SK-N-SH treated with all-trans-retinoic acid at 6 μM for 48 hours (cell line): ENCODE results near the gene EEIG1.

Source experiments
- ATAC-seq: fragments of 200-7000 bp; cut with Tn5 transposase; 3 replicates; pipeline ENCODE4 v1.9.1; 2020; ENCODE audit warnings: mild to moderate bottlenecking, moderate library complexity
- ARNTL ChIP-seq: fragments of 450-650 bp; formaldehyde crosslinking; IDR thresholded peaks from 2 replicates; pipeline ENCODE4 v1.5.0; 2020; ENCODE audit warnings: low read depth, mild to moderate bottlenecking, moderate library complexity, borderline replicate concordance
- BACH2 ChIP-seq: fragments of 250-450 bp; sonication (Bioruptor Pico); IDR thresholded peaks from 2 replicates; pipeline ENCODE4 v1.9.0; 2021; ENCODE audit warnings: mild to moderate bottlenecking, borderline replicate concordance
- CSDC2 ChIP-seq: fragments of 250-450 bp; sonication (Bioruptor Pico); IDR thresholded peaks from 2 replicates; pipeline ENCODE4 v1.5.0; 2020; ENCODE audit warnings: mild to moderate bottlenecking, moderate library complexity
- ESRRG ChIP-seq: fragments of 250-450 bp; sonication (Bioruptor Pico); IDR thresholded peaks from 2 replicates; pipeline ENCODE4 v1.6.1; 2021; ENCODE audit warnings: mild to moderate bottlenecking
- GLIS3 ChIP-seq: fragments of 250-450 bp; sonication (Bioruptor Pico); IDR thresholded peaks from 2 replicates; pipeline ENCODE4 v1.5.0; 2020; ENCODE audit warnings: mild to moderate bottlenecking, moderate library complexity
- ISL1 ChIP-seq: fragments of 250-450 bp; sonication (Bioruptor Pico); IDR thresholded peaks from 2 replicates; pipeline ENCODE4 v2.1.2; 2022; ENCODE audit warnings: mild to moderate bottlenecking, moderate library complexity
- OSR1 ChIP-seq: fragments of 250-450 bp; sonication (Bioruptor Pico); IDR thresholded peaks from 2 replicates; pipeline ENCODE4 v1.8.0; 2022; ENCODE audit warnings: moderate library complexity, mild to moderate bottlenecking, inconsistent platforms
- PPARA ChIP-seq: fragments of 250-450 bp; sonication (Bioruptor Pico); IDR thresholded peaks from 2 replicates; pipeline ENCODE4 v1.5.0; 2020; ENCODE audit warnings: mild to moderate bottlenecking, borderline replicate concordance
- RARB ChIP-seq: fragments of 250-450 bp; sonication (Bioruptor Pico); IDR thresholded peaks from 2 replicates; pipeline ENCODE4 v1.8.0; 2021; ENCODE audit warnings: mild to moderate bottlenecking, moderate library complexity
- SNAI2 ChIP-seq: fragments of 250-450 bp; sonication (Bioruptor Pico); IDR thresholded peaks from 2 replicates; pipeline ENCODE4 v1.5.0; 2020; ENCODE audit warnings: mild to moderate bottlenecking, moderate library complexity
- TCF4 ChIP-seq: fragments of 250-450 bp; sonication (Bioruptor Pico); IDR thresholded peaks from 2 replicates; pipeline ENCODE4 v1.8.0; 2021; ENCODE audit warnings: mild to moderate bottlenecking, moderate library complexity, borderline replicate concordance
- TOX ChIP-seq: fragments of 250-450 bp; sonication (Bioruptor Pico); IDR thresholded peaks from 2 replicates; pipeline ENCODE4 v1.8.0; 2021; ENCODE audit warnings: mild to moderate bottlenecking, moderate library complexity, borderline replicate concordance
- ZC3H10 ChIP-seq: fragments of 250-450 bp; sonication (Bioruptor Pico); IDR thresholded peaks from 2 replicates; pipeline ENCODE4 v1.5.1; 2021; ENCODE audit warnings: mild to moderate bottlenecking, moderate library complexity
- ZFP3 ChIP-seq: fragments of 250-450 bp; sonication (Bioruptor Pico); IDR thresholded peaks from 2 replicates; pipeline ENCODE4 v1.5.0; 2020; ENCODE audit warnings: mild to moderate bottlenecking, moderate library complexity
- ZFP30 ChIP-seq: fragments of 450-650 bp; formaldehyde crosslinking; IDR thresholded peaks from 2 replicates; pipeline ENCODE4 v1.5.0; 2022; ENCODE audit warnings: mild to moderate bottlenecking, moderate library complexity
- ZNF565 ChIP-seq: fragments of 450-650 bp; formaldehyde crosslinking; conservative IDR thresholded peaks from 2 replicates; pipeline ENCODE4 v1.5.0; 2020; ENCODE audit warnings: low read depth, mild to moderate bottlenecking, moderate library complexity
- ZNF70 ChIP-seq: fragments of 450-650 bp; formaldehyde crosslinking; IDR thresholded peaks from 2 replicates; pipeline ENCODE4 v1.5.0; 2020; ENCODE audit warnings: mild to moderate bottlenecking, moderate library complexity
- ZNF8 ChIP-seq: fragments of 450-650 bp; formaldehyde crosslinking; IDR thresholded peaks from 2 replicates; pipeline ENCODE4 v1.5.0; 2020; ENCODE audit warnings: mild to moderate bottlenecking, moderate library complexity
- TF ChIP-seq, protein P1 (sequence below): fragments of 250-450 bp; sonication (Bioruptor Pico); IDR thresholded peaks from 2 replicates; pipeline ENCODE4 v1.8.0; 2021; ENCODE audit warnings: low read depth, mild to moderate bottlenecking, moderate library complexity, borderline replicate concordance
- TF ChIP-seq, protein P2 (sequence below): fragments of 250-450 bp; sonication (Bioruptor Pico); IDR thresholded peaks from 2 replicates; pipeline ENCODE4 v1.5.1; 2020; ENCODE audit warnings: low read depth, mild to moderate bottlenecking, moderate library complexity
- TF ChIP-seq, protein P3 (sequence below): fragments of 250-450 bp; sonication (Bioruptor Pico); IDR thresholded peaks from 2 replicates; pipeline ENCODE4 v1.5.1; 2021; ENCODE audit warnings: mild to moderate bottlenecking, moderate library complexity
- TF ChIP-seq, protein P4 (sequence below): fragments of 250-450 bp; sonication (Bioruptor Pico); IDR thresholded peaks from 2 replicates; pipeline ENCODE4 v1.8.0; 2020; ENCODE audit warnings: mild to moderate bottlenecking, moderate library complexity, borderline replicate concordance

The EEIG1 gene

DNA sequence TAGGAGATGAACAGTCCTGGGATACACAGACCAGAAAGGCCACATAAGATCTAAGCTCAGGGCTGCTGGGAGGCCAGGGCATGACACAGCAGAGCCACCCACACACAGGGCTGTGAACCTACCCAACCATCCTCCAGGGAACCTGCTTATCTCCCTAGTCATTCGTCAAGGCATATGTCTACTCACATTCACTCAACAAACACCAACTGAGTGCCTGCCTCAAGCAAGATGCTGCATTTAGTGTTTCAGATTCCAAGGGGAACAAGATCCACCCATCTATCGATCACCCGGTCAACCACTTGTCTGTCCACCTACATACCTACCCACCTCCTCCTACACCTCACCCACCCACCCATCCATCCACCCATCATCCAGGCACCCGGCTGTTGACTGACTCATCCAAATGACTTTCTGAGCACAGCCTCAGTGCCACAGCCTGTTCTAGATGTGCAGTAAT lies 45.0 kb downstream of the EEIG1 start:
- TF ChIP-seq GLIS3 (CRISPR knock-in tag) (no peak), OSR1 (no peak), BACH2 (no peak), ZNF70 (CRISPR knock-in tag) (no peak), ZFP30 (CRISPR knock-in tag) (no peak), RARB (CRISPR knock-in tag) (no peak), CSDC2 (CRISPR knock-in tag) (no peak), PPARA (CRISPR knock-in tag) (no peak), TOX (CRISPR knock-in tag) (no peak), ZNF8 (CRISPR knock-in tag) (no peak), ZFP3 (CRISPR knock-in tag) (no peak), SNAI2 (no peak), ESRRG (CRISPR knock-in tag) (no peak), ZC3H10 (CRISPR knock-in tag) (no peak), TCF4 (CRISPR knock-in tag) (no peak)
- TF ChIP-seq, protein P1, sequence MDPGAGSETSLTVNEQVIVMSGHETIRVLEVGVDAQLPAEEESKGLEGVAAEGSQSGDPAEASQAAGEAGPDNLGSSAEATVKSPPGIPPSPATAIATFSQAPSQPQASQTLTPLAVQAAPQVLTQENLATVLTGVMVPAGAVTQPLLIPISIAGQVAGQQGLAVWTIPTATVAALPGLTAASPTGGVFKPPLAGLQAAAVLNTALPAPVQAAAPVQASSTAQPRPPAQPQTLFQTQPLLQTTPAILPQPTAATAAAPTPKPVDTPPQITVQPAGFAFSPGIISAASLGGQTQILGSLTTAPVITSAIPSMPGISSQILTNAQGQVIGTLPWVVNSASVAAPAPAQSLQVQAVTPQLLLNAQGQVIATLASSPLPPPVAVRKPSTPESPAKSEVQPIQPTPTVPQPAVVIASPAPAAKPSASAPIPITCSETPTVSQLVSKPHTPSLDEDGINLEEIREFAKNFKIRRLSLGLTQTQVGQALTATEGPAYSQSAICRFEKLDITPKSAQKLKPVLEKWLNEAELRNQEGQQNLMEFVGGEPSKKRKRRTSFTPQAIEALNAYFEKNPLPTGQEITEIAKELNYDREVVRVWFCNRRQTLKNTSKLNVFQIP (CRISPR knock-in tag), result no peak
- TF ChIP-seq, protein P2, sequence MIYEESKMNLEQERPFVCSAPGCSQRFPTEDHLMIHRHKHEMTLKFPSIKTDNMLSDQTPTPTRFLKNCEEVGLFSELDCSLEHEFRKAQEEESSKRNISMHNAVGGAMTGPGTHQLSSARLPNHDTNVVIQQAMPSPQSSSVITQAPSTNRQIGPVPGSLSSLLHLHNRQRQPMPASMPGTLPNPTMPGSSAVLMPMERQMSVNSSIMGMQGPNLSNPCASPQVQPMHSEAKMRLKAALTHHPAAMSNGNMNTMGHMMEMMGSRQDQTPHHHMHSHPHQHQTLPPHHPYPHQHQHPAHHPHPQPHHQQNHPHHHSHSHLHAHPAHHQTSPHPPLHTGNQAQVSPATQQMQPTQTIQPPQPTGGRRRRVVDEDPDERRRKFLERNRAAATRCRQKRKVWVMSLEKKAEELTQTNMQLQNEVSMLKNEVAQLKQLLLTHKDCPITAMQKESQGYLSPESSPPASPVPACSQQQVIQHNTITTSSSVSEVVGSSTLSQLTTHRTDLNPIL (CRISPR knock-in tag), result no peak
- TF ChIP-seq, protein P3, sequence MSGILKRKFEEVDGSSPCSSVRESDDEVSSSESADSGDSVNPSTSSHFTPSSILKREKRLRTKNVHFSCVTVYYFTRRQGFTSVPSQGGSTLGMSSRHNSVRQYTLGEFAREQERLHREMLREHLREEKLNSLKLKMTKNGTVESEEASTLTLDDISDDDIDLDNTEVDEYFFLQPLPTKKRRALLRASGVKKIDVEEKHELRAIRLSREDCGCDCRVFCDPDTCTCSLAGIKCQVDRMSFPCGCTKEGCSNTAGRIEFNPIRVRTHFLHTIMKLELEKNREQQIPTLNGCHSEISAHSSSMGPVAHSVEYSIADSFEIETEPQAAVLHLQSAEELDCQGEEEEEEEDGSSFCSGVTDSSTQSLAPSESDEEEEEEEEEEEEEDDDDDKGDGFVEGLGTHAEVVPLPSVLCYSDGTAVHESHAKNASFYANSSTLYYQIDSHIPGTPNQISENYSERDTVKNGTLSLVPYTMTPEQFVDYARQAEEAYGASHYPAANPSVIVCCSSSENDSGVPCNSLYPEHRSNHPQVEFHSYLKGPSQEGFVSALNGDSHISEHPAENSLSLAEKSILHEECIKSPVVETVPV, result no peak

DNA sequence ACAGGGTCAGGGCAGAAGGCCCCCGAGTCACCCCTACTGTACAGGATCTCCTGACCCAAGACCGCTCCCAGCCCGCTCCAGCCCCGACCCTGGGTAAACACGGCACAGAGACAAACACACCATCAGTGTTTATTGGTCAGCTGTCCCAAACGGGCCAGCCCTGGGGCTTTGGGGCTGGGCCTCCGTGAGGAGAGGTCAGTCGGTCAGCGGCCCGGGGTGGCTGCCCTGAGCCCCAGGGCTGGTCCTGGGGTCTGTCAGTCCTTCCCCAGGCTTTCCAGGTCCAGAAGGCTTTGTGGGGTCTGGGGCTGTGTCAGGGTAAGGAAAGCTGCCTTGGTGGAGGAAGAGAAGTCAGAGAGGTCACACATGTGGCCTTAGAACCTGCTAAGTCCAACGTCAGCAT lies 45.8 kb downstream of the EEIG1 start:
- TF ChIP-seq GLIS3 (CRISPR knock-in tag), result no peak
- TF ChIP-seq, protein P2 (CRISPR knock-in tag), result no peak
- TF ChIP-seq ESRRG (CRISPR knock-in tag), result no peak
- TF ChIP-seq, protein P4, sequence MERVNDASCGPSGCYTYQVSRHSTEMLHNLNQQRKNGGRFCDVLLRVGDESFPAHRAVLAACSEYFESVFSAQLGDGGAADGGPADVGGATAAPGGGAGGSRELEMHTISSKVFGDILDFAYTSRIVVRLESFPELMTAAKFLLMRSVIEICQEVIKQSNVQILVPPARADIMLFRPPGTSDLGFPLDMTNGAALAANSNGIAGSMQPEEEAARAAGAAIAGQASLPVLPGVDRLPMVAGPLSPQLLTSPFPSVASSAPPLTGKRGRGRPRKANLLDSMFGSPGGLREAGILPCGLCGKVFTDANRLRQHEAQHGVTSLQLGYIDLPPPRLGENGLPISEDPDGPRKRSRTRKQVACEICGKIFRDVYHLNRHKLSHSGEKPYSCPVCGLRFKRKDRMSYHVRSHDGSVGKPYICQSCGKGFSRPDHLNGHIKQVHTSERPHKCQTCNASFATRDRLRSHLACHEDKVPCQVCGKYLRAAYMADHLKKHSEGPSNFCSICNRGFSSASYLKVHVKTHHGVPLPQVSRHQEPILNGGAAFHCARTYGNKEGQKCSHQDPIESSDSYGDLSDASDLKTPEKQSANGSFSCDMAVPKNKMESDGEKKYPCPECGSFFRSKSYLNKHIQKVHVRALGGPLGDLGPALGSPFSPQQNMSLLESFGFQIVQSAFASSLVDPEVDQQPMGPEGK (CRISPR knock-in tag), result no peak
- TF ChIP-seq TOX (CRISPR knock-in tag), result no peak
- TF ChIP-seq SNAI2, result no peak
- TF ChIP-seq ZC3H10 (CRISPR knock-in tag), result no peak
- ATAC-seq, result no peak

More for the DNA sequence above, 45.0 kb downstream of the EEIG1 start:
- no peak for ATAC-seq

DNA sequence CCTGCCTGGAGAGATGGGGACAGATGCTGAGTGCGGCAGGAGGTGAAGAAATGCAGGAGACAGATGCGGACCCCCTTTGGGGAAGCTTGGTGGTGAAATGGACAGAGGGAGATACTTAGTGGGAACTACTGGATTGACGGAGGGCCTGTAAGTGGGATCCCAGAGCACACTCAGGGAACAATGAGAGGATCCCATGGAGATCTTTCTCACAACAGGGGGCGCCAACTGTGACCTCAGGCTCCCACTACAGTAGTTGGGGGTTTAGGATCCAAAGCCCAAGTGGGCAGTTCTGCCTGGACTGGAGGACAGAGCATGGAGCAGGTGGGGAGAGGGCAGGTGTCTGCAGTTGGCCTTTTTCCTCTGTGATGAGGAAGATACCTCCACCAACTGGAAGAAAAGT lies 46.5 kb downstream of the EEIG1 start:
- TF ChIP-seq, protein P1 (CRISPR knock-in tag), result no peak
- TF ChIP-seq PPARA (CRISPR knock-in tag) (no peak), BACH2 (no peak), ZFP30 (CRISPR knock-in tag) (no peak), ISL1 (no peak), ARNTL (CRISPR knock-in tag) (no peak), ZNF8 (CRISPR knock-in tag) (no peak), CSDC2 (CRISPR knock-in tag) (no peak), SNAI2 (no peak), ESRRG (CRISPR knock-in tag) (no peak), ZFP3 (CRISPR knock-in tag) (no peak), TOX (CRISPR knock-in tag) (no peak), ZNF565 (CRISPR knock-in tag) (no peak)
- TF ChIP-seq, protein P4 (CRISPR knock-in tag), result no peak
- TF ChIP-seq, all 23 proteins: peak for 0
- no peak for ATAC-seq
